ENCODE data around the gene DDR2.

The DDR2 gene

DNA sequence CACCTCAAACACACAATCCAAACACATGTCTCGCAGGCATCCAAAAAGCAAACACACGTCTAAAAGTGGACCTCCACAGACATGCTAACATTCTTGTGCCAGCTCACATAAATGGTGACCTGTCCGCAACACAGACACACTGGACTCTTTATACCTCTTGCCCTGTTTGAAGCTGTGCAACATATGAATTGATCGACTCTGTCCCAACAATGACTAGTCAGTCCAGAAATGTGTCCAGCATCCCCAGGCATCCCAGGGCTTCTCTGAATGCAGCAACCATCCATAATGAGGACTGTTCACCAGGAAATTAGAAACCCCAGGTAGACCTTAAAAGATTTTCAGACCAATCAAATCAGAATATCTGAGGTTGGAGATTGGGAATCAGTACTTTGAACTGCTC lies 3.2 kb downstream of the DDR2 start:
- H3K9me3 ChIP-seq (ENCODE audit: severe bottlenecking) = no peaks in the 10 kb centered on the region
- no peaks in the 10 kb centered on the region for H3K36me3 ChIP-seq (ENCODE audit: low read depth)
- ATAC-seq (ENCODE audit: low read depth) (no peak), DNase-seq (ENCODE audit: low spot score) (no peak)
- no peaks in the 10 kb centered on the region for H3K4me1 ChIP-seq (ENCODE audit: insufficient read depth, poor library complexity, severe bottlenecking)
- H3K27me3 ChIP-seq (ENCODE audit: insufficient read depth, poor library complexity, severe bottlenecking) = no peaks in the 10 kb centered on the region
- TF ChIP-seq, protein P1, sequence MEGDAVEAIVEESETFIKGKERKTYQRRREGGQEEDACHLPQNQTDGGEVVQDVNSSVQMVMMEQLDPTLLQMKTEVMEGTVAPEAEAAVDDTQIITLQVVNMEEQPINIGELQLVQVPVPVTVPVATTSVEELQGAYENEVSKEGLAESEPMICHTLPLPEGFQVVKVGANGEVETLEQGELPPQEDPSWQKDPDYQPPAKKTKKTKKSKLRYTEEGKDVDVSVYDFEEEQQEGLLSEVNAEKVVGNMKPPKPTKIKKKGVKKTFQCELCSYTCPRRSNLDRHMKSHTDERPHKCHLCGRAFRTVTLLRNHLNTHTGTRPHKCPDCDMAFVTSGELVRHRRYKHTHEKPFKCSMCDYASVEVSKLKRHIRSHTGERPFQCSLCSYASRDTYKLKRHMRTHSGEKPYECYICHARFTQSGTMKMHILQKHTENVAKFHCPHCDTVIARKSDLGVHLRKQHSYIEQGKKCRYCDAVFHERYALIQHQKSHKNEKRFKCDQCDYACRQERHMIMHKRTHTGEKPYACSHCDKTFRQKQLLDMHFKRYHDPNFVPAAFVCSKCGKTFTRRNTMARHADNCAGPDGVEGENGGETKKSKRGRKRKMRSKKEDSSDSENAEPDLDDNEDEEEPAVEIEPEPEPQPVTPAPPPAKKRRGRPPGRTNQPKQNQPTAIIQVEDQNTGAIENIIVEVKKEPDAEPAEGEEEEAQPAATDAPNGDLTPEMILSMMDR (IDR thresholded peaks at IDR 0.05; ENCODE audit: poor library complexity, severe bottlenecking) = no peak
- no peak overlapping the region for H3K27ac ChIP-seq (ENCODE audit: poor library complexity, severe bottlenecking)
- H3K4me3 ChIP-seq (ENCODE audit: severe bottlenecking) = no peak overlapping the region

- no peaks in the 10 kb centered on the region for H3K9me3 ChIP-seq (ENCODE audit: severe bottlenecking)
- no peak overlapping the region for H3K27ac ChIP-seq (ENCODE audit: poor library complexity, severe bottlenecking)
- DNase-seq (ENCODE audit: low spot score) = no peak
- no peaks in the 10 kb centered on the region for H3K36me3 ChIP-seq (ENCODE audit: low read depth)
- H3K27me3 ChIP-seq (ENCODE audit: insufficient read depth, poor library complexity, severe bottlenecking) = no peaks in the 10 kb centered on the region
- TF ChIP-seq, protein P1 (IDR thresholded peaks at IDR 0.05; ENCODE audit: poor library complexity, severe bottlenecking) = no peak
- H3K4me3 ChIP-seq (ENCODE audit: severe bottlenecking) = no peak overlapping the region
- ATAC-seq (ENCODE audit: low read depth) = no peak
- no peaks in the 10 kb centered on the region for H3K4me1 ChIP-seq (ENCODE audit: insufficient read depth, poor library complexity, severe bottlenecking)
Measured at GRCh38 chr1:162639718-162640117, 7.5 kb downstream of the DDR2 start.

- no peaks in the 10 kb centered on the region for H3K27me3 ChIP-seq (ENCODE audit: insufficient read depth, poor library complexity, severe bottlenecking)
- no peaks in the 10 kb centered on the region for H3K9me3 ChIP-seq (ENCODE audit: severe bottlenecking)
- no peak overlapping the region for H3K4me3 ChIP-seq (ENCODE audit: severe bottlenecking)
- H3K4me1 ChIP-seq (ENCODE audit: insufficient read depth, poor library complexity, severe bottlenecking) = no peaks in the 10 kb centered on the region
- TF ChIP-seq, protein P1 (IDR thresholded peaks at IDR 0.05; ENCODE audit: poor library complexity, severe bottlenecking) = no peak
- H3K27ac ChIP-seq (ENCODE audit: poor library complexity, severe bottlenecking) = no peak overlapping the region
- ATAC-seq (ENCODE audit: low read depth) = no peak
- no peak for DNase-seq (ENCODE audit: low spot score)
- H3K36me3 ChIP-seq (ENCODE audit: low read depth) = no peaks in the 10 kb centered on the region
Measured at GRCh38 chr1:162641114-162641513, 8.8 kb downstream of the DDR2 start.

DNA sequence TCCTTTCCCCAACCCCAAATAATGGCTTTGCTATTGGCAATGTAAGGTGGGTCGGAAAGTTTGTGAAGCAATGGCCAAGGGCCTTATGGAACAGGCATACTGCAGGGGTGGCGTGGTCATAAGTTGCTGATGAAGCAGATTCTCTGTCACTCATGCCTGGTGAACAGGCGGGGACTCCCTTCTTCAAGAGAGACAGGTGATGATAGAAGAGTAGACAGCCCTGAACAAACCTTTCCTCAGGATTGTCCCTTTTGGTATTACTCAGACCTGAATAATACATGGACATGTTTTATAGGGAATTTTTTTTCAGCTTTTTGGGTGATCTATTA lies 12.7 kb downstream of the DDR2 start:
- Histone ChIP-seq H3K27me3 (ENCODE audit: insufficient read depth, poor library complexity, severe bottlenecking) (no peaks in the 10 kb centered on the region), H3K4me3 (ENCODE audit: severe bottlenecking) (no peak overlapping the region), H3K27ac (ENCODE audit: poor library complexity, severe bottlenecking) (no peak overlapping the region), H3K9me3 (ENCODE audit: severe bottlenecking) (no peaks in the 10 kb centered on the region), H3K36me3 (ENCODE audit: low read depth) (no peaks in the 10 kb centered on the region), H3K4me1 (ENCODE audit: insufficient read depth, poor library complexity, severe bottlenecking) (no peaks in the 10 kb centered on the region)
- ATAC-seq (ENCODE audit: low read depth) (no peak), DNase-seq (ENCODE audit: low spot score) (no peak)
- TF ChIP-seq, protein P1 (IDR thresholded peaks at IDR 0.05; ENCODE audit: poor library complexity, severe bottlenecking) = no peak

DNA sequence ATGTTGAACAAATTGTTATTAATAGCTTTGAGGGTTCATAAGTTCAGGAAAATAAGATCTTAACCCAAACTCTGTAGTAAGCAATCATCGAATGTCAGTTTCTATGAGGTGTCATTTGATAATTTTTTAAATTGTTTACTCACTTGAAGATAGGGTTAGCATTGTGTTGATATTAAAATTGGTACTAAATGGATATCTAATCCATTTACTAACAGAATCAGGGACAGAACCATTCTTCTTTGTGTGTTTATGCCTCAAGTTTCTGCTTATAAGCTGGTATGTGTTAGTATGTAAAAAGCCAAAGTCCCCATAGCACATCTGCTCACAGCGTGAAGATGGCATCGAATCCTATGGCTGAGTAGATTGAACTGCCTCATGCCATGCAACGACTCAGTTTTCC lies 13.4 kb downstream of the DDR2 start:
- DNase-seq (ENCODE audit: low spot score) (no peak), ATAC-seq (ENCODE audit: low read depth) (no peak)
- Histone ChIP-seq H3K4me1 (ENCODE audit: insufficient read depth, poor library complexity, severe bottlenecking) (no peaks in the 10 kb centered on the region), H3K4me3 (ENCODE audit: severe bottlenecking) (no peak overlapping the region), H3K9me3 (ENCODE audit: severe bottlenecking) (no peaks in the 10 kb centered on the region), H3K27ac (ENCODE audit: poor library complexity, severe bottlenecking) (no peak overlapping the region), H3K36me3 (ENCODE audit: low read depth) (no peaks in the 10 kb centered on the region), H3K27me3 (ENCODE audit: insufficient read depth, poor library complexity, severe bottlenecking) (no peaks in the 10 kb centered on the region)
- TF ChIP-seq, protein P1 (IDR thresholded peaks at IDR 0.05; ENCODE audit: poor library complexity, severe bottlenecking) = no peak

All from RWPE2 (cell line).